Endothelial cell of umbilical vein (primary cell): ENCODE measurements around the gene TRIM41.

ENCODE experiments used
- CTCF ChIP-seq, 2 donors: IDR thresholded peaks; 1 replicate in 1 of 2; 2 replicates in 1 of 2; pipeline ENCODE4 v1.5.1; 2011; ENCODE audit warnings: low read length in 2 of 2, mild to moderate bottlenecking in 2 of 2, moderate library complexity in 2 of 2, control low read depth in 1 of 2, inconsistent platforms in 1 of 2, low read depth in 1 of 2; ENCODE audit not compliant: insufficient read depth in 1 of 2; ENCODE audit errors: extremely low read depth in 1 of 2
- EZH2 ChIP-seq: IDR thresholded peaks from 2 replicates; pipeline ENCODE4 v1.6.1; 2012; ENCODE audit warnings: borderline replicate concordance, low read depth, mild to moderate bottlenecking, moderate library complexity, low read length, inconsistent platforms; ENCODE audit not compliant: severe bottlenecking
- FOS ChIP-seq: IDR thresholded peaks from 2 replicates; pipeline ENCODE4 v1.6.1; 2011; ENCODE audit warnings: mild to moderate bottlenecking, low read length, moderate library complexity, borderline replicate concordance; ENCODE audit not compliant: insufficient read depth
- GATA2 ChIP-seq: IDR thresholded peaks from 2 replicates; pipeline ENCODE4 v1.7.0; 2011; ENCODE audit warnings: low read depth, mild to moderate bottlenecking, moderate library complexity, mixed read lengths, low read length; ENCODE audit not compliant: insufficient read length, insufficient read depth
- JUN ChIP-seq: IDR thresholded peaks from 2 replicates; pipeline ENCODE4 v1.6.1; 2011; ENCODE audit warnings: borderline replicate concordance, low read depth; ENCODE audit not compliant: insufficient read length, insufficient read depth
- MAX ChIP-seq: IDR thresholded peaks from 2 replicates; pipeline ENCODE4 v1.6.1; 2011; ENCODE audit not compliant: insufficient read depth, insufficient read length
- MYC ChIP-seq: IDR thresholded peaks from one replicate; pipeline ENCODE4 v1.6.1; 2011; ENCODE audit warnings: mild to moderate bottlenecking, low read depth, low read length
- POLR2A ChIP-seq: IDR thresholded peaks from 2 replicates; pipeline ENCODE4 v1.6.1; 2012; ENCODE audit warnings: low read depth, mild to moderate bottlenecking, control low read depth, low read length
- POLR2AphosphoS5 ChIP-seq: IDR thresholded peaks from 2 replicates; pipeline ENCODE4 v1.6.1; 2012; ENCODE audit warnings: low read depth, mild to moderate bottlenecking, control low read depth, low read length, moderate library complexity; ENCODE audit not compliant: insufficient read depth

- no peak for TF ChIP-seq POLR2A
- no peak for TF ChIP-seq CTCF (IDR thresholded peaks at IDR 0.05; ENCODE audit: extremely low read depth in 1 of 2, insufficient read depth in 1 of 2, low read depth in 1 of 2, low read length in 2 of 2)
- no peak for TF ChIP-seq MYC
- no peak for TF ChIP-seq EZH2
- no peak for TF ChIP-seq FOS
- no peak for TF ChIP-seq MAX
- no peak for TF ChIP-seq JUN
- TF ChIP-seq POLR2AphosphoS5: no peak
- TF ChIP-seq GATA2: no peak
Measured at GRCh38 chr5:181282874-181283273, 59.8 kb downstream of the TRIM41 start.
